GM18909 (cell line): Measurements from ENCODE around the gene TAF11L10.
"Not testable (repeated sequence)": the region's sequence is repeated elsewhere in the genome, so short reads cannot be mapped to it uniquely, and the experiment has no call there.

ENCODE experiments used
- ATAC-seq: cut with Tn5 transposase; IDR thresholded peaks from one replicate; pipeline ENCODE4 v1.9.1; 2021; ENCODE audit warnings: mild to moderate bottlenecking; ENCODE audit not compliant: unreplicated experiment, poor library complexity

TAF11L10 gene

DNA sequence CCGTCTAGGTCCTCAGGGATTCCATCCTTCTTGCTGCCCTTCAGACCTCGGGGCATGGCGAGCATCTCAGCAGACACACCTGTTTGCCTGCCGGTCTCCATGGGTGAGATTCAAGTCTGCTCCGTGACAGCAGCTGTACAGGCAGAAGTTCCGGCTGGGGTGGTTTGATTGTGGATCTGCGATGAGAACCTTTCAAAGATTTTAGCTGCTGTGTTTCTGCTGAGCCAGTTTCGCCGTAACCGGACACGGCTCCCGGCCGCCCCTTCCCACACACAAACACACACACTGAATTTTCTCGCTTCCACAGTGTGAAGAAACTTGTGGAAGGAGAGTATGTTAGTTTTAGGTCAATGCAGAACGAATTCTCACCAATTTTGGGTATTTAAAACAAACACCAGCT is at the start of gene TAF11L10:
TSS of gene TAF11L10 (minus strand) at position 101 of the 400 bp plus-strand sequence.
- not testable (repeated sequence) for ATAC-seq

DNA sequence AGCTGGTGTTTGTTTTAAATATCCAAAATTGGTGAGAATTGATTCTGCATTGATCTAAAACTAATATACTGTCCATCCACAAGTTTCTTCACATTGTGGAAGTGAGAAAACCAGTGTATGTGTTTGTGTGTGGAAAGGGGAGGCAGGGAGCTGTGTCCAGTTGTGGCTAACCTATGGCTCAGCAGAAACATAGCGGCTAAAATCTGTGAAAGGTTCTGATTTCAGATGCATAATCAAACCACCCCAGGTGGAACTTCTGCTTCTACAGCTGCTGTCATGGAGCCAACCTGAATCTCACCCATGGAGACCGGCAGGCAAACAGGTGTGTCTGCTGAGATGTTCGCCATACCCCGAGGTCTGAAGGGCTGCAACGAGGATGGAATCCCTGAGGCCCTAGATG is 36.5 kb upstream of the TAF11L10 start, which contains the start of gene TAF11L14:
TSS of gene TAF11L14 (plus strand) at position 301 of the 400 bp plus-strand sequence.
- no peak for ATAC-seq

DNA sequence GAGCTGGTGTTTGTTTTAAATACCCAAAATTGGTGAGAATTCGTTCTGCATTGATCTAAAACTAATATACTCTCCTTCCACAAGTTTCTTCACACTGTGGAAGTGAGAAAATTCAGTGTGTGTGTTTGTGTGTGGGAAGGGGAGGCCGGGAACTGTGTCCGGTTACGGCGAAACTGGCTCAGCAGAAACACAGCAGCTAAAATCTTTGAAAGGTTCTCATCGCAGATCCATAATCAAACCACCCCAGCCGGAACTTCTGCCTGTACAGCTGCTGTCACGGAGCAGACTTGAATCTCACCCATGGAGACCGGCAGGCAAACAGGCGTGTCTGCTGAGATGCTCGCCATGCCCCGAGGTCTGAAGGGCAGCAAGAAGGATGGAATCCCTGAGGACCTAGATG is 34.2 kb upstream of the TAF11L10 start, which contains the start of gene TAF11L13:
TSS of gene TAF11L13 (plus strand) at position 301 of the 400 bp plus-strand sequence.
- not testable (repeated sequence) for ATAC-seq

DNA sequence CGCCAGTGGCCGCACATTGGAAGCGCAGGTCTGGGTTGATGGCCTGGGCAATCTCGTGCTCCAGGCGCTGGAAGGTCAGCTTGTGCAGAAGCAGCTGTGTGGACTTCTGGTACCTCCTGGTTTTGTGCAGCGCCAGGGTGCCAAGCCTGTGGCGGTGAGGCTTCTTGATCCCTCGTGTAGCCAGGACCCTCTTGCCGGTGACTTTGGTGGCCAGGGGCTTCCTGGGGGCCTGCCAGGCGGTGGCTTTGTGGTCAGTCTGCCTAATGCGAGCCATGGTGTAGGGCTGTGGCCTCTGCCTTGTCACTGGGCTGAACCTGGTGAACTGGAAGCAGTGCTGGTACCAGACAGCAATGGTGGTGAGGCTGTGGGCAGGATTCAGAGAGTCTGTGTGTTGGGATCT is 28.1 kb upstream of the TAF11L10 start:
- no peak for ATAC-seq

DNA sequence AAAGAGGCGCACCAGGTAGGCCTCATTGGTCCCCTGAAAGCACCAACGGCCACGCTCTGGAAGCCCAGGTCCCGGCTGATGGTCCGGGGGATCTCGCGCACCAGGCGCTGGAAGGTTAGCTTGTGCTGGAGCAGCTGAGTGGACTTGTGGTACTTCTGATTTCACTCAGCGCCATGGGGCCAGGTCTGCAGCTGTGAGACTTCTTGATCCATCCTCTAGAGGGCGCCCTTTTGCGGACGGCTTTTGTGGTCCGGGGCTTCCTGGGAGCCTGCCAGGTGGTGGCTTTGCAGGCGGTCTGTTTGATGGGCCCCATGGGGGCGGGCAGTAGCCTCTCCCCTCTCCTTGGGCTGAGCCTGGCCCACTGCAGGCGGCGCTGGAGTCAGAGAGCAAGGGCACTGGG is 23.0 kb upstream of the TAF11L10 start:
- ATAC-seq, result no peak

DNA sequence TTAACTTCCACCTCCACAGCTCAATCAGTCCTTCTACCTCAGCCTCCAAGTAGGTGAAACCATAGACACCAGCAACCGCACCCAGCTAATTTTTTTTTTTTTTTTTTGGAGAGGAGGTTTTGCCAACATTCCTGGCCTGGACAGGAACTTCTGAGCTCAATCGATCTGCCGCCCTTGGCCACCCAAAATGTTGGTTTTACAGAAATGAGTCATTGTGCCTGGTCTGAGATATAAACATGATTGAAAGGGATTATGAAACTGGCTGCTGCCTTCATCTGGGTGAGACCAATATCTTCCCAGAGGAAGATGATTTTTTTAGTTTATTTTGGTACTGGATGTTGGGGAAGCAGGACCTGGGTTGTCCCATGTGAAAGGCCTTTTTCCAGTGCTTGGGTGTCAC is 21.7 kb upstream of the TAF11L10 start:
- no peak for ATAC-seq

DNA sequence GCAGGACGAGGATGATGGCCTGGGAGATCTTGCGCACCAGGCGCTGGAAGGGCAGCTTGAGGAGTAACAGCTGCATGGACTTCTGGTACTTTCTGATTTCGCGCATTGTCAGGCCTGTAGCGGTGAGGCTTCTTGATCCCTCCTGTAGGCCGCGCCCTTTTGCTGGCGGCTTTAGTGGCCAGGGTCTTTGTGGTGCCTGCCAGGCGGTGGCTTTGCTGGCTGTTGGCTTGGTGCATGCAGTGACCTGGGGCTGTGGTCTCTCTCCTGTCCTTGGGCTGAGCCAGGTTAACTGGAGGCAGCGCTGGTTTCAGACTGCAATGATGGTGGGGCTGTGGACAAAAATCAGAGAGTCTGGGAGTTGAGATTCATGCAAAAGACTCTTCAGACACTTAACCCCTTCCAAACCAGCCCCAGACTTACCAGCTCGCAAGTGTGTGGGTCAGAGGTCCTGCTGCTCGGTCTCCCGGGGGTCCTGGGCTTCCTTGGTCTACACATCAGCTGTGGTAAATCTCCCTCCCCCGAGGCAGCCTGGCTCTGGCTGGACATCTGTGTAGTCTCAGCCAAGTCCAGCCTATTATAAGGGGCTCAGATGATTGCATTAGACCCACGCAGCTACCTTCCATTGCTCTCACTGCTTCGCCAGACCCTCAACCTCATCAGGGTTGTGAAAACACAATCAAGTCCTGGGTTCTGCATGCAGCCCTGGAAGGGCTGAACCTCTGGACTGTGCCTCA is 17.4 kb upstream of the TAF11L10 start:
- no peak for ATAC-seq

DNA sequence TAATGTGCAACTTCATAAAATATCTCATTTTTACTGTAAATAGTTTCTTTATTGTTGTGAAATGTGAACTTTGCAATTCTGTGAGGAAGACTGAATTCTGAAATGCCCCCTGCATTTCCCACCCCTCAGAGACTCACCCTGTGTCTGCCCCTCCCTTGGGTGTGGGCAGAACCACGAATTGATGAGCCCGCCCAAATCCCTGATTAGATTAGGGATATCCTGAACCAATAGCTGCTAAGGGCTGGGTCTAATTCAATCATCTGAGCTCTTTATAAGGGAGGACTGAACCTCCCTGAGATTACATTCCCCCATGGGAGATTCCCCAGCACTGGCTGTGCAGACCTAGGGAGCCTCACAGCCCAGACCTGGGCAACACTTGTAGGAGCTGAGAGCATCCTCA is 12.5 kb upstream of the TAF11L10 start, which contains the start of gene TAF11L12:
TSS of gene TAF11L12 (plus strand) at position 301 of the 400 bp plus-strand sequence.
- not testable (repeated sequence) for ATAC-seq

DNA sequence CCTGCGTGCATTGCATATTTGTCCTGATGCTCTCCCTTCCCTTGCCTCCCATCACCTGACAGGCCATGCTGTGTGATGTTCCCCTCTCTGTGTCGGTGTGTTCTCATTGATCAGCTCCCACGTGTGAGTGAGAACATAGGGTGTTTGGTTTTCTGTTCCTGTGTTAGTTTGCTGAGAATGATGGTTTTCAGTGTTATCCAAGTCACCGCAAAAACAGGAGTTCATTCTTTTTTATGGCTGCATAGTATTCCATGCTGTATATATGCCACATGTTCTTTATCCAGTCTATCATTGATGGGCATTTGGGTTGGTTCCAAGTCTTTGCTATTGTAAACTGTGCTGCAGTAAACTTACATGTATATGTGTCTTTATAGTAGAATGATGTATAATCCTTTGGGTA is 9.8 kb upstream of the TAF11L10 start:
- ATAC-seq, result not testable (repeated sequence)

DNA sequence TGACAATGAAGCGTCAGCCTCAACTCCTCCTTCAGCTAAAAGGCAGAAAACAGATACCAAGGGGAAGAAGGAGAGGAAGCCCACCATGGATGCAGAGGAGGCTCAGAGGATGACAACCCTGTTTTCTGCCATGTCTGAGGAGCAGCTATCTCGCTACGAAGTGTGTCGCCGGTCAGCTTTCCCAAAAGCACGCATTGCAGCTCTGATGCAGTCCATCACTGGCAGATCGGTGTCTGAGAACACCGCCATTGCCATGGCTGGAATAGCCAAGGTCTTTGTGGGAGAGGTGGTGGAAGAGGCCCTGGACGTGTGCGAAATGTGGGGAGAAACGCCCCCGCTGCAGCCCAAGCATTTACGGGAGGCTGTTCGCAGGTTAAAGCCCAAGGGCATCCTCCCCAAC is 7.3 kb upstream of the TAF11L10 start:
- no peak for ATAC-seq

DNA sequence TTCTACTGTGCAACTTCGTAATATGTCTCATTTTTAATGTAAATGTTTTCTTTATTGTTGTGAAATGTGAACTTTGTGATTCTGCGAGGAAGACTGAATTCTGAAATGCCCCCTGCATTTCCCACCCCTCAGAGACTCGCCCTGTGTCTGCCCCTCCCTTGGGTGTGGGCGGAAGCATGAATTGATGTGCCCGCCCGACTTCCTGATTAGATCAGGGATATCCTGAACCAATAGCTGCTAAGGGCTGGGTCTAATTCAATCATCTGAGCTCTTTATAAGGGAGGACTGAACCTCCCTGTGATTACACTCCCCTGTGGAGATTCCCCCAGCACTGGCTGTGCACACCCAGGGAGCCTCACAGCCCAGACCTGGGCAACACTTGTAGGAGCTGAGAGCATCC is 6.3 kb upstream of the TAF11L10 start, which contains the start of gene TAF11L11:
TSS of gene TAF11L11 (plus strand) at position 304 of the 400 bp plus-strand sequence.
- not testable (repeated sequence) for ATAC-seq

DNA sequence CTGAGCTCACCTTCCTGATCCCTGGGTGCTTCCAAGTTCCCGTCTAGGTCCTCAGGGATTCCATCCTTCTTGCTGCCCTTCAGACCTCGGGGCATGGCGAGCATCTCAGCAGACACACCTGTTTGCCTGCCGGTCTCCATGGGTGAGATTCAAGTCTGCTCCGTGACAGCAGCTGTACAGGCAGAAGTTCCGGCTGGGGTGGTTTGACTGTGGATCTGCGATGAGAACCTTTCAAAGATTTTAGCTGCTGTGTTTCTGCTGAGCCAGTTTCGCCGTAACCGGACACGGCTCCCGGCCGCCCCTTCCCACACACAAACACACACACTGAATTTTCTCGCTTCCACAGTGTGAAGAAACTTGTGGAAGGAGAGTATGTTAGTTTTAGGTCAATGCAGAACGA is 3.4 kb downstream of the TAF11L10 start, which contains the start of gene TAF11L9:
TSS of gene TAF11L9 (minus strand) at position 140 of the 400 bp plus-strand sequence.
- ATAC-seq, result not testable (repeated sequence)

DNA sequence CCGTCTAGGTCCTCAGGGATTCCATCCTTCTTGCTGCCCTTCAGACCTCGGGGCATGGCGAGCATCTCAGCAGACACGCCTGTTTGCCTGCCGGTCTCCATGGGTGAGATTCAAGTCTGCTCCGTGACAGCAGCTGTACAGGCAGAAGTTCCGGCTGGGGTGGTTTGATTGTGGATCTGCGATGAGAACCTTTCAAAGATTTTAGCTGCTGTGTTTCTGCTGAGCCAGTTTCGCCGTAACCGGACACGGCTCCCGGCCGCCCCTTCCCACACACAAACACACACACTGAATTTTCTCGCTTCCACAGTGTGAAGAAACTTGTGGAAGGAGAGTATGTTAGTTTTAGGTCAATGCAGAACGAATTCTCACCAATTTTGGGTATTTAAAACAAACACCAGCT is 6.8 kb downstream of the TAF11L10 start, which contains the start of gene TAF11L8:
TSS of gene TAF11L8 (minus strand) at position 101 of the 400 bp plus-strand sequence.
- not testable (repeated sequence) for ATAC-seq

DNA sequence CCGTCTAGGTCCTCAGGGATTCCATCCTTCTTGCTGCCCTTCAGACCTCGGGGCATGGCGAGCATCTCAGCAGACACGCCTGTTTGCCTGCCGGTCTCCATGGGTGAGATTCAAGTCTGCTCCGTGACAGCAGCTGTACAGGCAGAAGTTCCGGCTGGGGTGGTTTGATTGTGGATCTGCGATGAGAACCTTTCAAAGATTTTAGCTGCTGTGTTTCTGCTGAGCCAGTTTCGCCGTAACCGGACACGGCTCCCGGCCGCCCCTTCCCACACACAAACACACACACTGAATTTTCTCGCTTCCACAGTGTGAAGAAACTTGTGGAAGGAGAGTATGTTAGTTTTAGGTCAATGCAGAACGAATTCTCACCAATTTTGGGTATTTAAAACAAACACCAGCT is 12.0 kb downstream of the TAF11L10 start, which contains the start of gene TAF11L7:
TSS of gene TAF11L7 (minus strand) at position 101 of the 400 bp plus-strand sequence.
- not testable (repeated sequence) for ATAC-seq
